ENCODE measurements around the gene STXBP1. TPM values are rescaled to one million over a fixed set of nuclear protein-coding genes. Genes with fewer than 3 reads are reported as not detected.
"Not testable (repeated sequence)": the region's sequence is repeated elsewhere in the genome, so short reads cannot be mapped to it uniquely, and the experiment has no call there.

STXBP1 gene
- total and polyA plus RNA-seq, 9 of the 15 experiments (the other 6 are each of a cell fraction or from before 2014, with no cell fraction given): 4.6 to 35.1 (median 9.7) TPM

GRCh38 chr9:127614961-127615360, 2.9 kb downstream of the STXBP1 start:
- H3K79me2 ChIP-seq (ENCODE audit: control insufficient read depth, insufficient read depth, low read length): peaks cover 12% of the 10 kb centered on the region
- no peaks in the 10 kb centered on the region for H3K9me1 ChIP-seq (ENCODE audit: control insufficient read depth, insufficient read depth, low read length)
- intact Hi-C loops (cut with micrococcal nuclease): no loop called here
- H3K4me3 ChIP-seq: no peak overlapping the region
- POLR2A ChIA-PET: interaction anchor here (1.1 to 1.4 kb wide), 2 partner anchors 14 to 36 kb away, joined by 4 read pairs; no protein-coding TSS in a partner anchor
- 74% methylated on average over 3 of the region's 3 CpGs for WGBS (ENCODE audit: insufficient coverage, low coverage, missing lambda C conversion rate)
- ATAC-seq: no peak
- H3K9me3 ChIP-seq (replicated peaks; ENCODE audit: control insufficient read depth, insufficient read depth, low read depth, low read length): no peaks in the 10 kb centered on the region
- H3K4me1 ChIP-seq (replicated peaks in 1 of 2; ENCODE audit: control insufficient read depth in 2 of 2, insufficient read depth in 2 of 2, low read length in 2 of 2): peaks cover 9 to 17% of the 10 kb centered on the region in 2 experiments; a peak in 4 of 5 replicates
- in situ Hi-C loops (cut with MboI): no loop called here
- no peak overlapping the region for H3K27ac ChIP-seq (ENCODE audit: extremely low read depth, low read depth, low read length)
- FAIRE-seq: no peak
- TF ChIP-seq ZNF512 (tag; IDR thresholded peaks at IDR 0.05) (0 out of 2 replicates have a peak, but pooled peaks have one; percentile 15), BDP1 (IDR thresholded peaks at IDR 0.05; ENCODE audit: insufficient read depth, insufficient read length) (no peak)
- CTCF ChIA-PET (ENCODE audit: low intra/inter-chr PET ratio): no interaction called here
- DNase-seq (ENCODE audit: extremely low read depth in 1 of 4, low spot score in 3 of 4): no peak
- no peak overlapping the region for H3K4me2 ChIP-seq (ENCODE audit: insufficient read depth, low read length)
- no peak overlapping the region for H3K9ac ChIP-seq (ENCODE audit: insufficient read depth in 1 of 2, low read depth in 2 of 2, low read length in 2 of 2)
- H3K36me3 ChIP-seq (ENCODE audit: control insufficient read depth, insufficient read depth, low read length): no peaks in the 10 kb centered on the region
- no peaks in the 10 kb centered on the region for H3K27me3 ChIP-seq (ENCODE audit: control insufficient read depth in 2 of 2, insufficient read depth in 2 of 2, low read length in 2 of 2)
- no peaks in the 10 kb centered on the region for H4K20me1 ChIP-seq (replicated peaks; ENCODE audit: control insufficient read depth, insufficient read depth, low read length)
- H2AFZ ChIP-seq (ENCODE audit: low read depth, low read length): no peak overlapping the region
- BruUV-seq (replicated peaks): no TSS peak

GRCh38 chr9:127621339-127621970, 9.4 kb downstream of the STXBP1 start:
- ChIA-PET CTCF (ENCODE audit: low intra/inter-chr PET ratio) (interaction anchor here (0.6 kb wide), 1 partner anchor 113 kb away, joined by 5 read pairs; the partner anchor contains the start of gene TOR2A), POLR2A (interaction anchor here (1.6 kb wide), 1 partner anchor 10 kb away, joined by 4 read pairs; no protein-coding TSS in a partner anchor)
- ATAC-seq; H3K9ac ChIP-seq (ENCODE audit: insufficient read depth in 1 of 2, low read depth in 2 of 2, low read length in 2 of 2); DNase-seq (ENCODE audit: extremely low read depth in 1 of 4, low spot score in 3 of 4); H3K4me3 ChIP-seq; H3K79me2 ChIP-seq (ENCODE audit: control insufficient read depth, insufficient read depth, low read length); FAIRE-seq; intact Hi-C loops (cut with micrococcal nuclease); H3K27ac ChIP-seq (ENCODE audit: extremely low read depth, low read depth, low read length); H2AFZ ChIP-seq (ENCODE audit: low read depth, low read length); H3K9me1 ChIP-seq (ENCODE audit: control insufficient read depth, insufficient read depth, low read length); in situ Hi-C loops (cut with MboI); H3K4me1 ChIP-seq (replicated peaks in 1 of 2; ENCODE audit: control insufficient read depth in 2 of 2, insufficient read depth in 2 of 2, low read length in 2 of 2); H3K27me3 ChIP-seq (ENCODE audit: control insufficient read depth in 2 of 2, insufficient read depth in 2 of 2, low read length in 2 of 2); BruUV-seq (replicated peaks); H3K9me3 ChIP-seq (replicated peaks; ENCODE audit: control insufficient read depth, insufficient read depth, low read depth, low read length); H3K4me2 ChIP-seq (ENCODE audit: insufficient read depth, low read length); H3K36me3 ChIP-seq (ENCODE audit: control insufficient read depth, insufficient read depth, low read length); H4K20me1 ChIP-seq (replicated peaks; ENCODE audit: control insufficient read depth, insufficient read depth, low read length): not testable (repeated sequence)
- peak; percentile 78 for TF ChIP-seq ZNF316 (IDR thresholded peaks at IDR 0.05)
- peak; percentile 59 for TF ChIP-seq C11orf30 (IDR thresholded peaks at IDR 0.05; ENCODE audit: low read depth)
- TF ChIP-seq MAFG (tag; conservative IDR thresholded peaks at IDR 0.05): peak; percentile 11; the same call in 1 of the 2 replicates
- TF ChIP-seq CEBPB (tag; IDR thresholded peaks at IDR 0.05): peak; percentile 44; the same call in 1 of the 2 replicates
- 79% methylated on average over 9 of the region's 10 CpGs for WGBS (ENCODE audit: insufficient coverage, low coverage, missing lambda C conversion rate)

Measured in K562 (cell line).